HPDE6-E6E7 (cell line): Measurements from ENCODE around the gene UBASH3A.
A peak's percentile ranks its signal among the peaks of the same experiment; 100 is the strongest.

Source experiments
- DNase-seq: peaks from one replicate; pipeline ENCODE4 v3.0.0; 2011; ENCODE audit warnings: missing footprints; ENCODE audit errors: extremely low spot score

Gene UBASH3A

GRCh38 chr21:42411197-42411869 is 7.6 kb downstream of the UBASH3A start:
- no peak for DNase-seq

DNA sequence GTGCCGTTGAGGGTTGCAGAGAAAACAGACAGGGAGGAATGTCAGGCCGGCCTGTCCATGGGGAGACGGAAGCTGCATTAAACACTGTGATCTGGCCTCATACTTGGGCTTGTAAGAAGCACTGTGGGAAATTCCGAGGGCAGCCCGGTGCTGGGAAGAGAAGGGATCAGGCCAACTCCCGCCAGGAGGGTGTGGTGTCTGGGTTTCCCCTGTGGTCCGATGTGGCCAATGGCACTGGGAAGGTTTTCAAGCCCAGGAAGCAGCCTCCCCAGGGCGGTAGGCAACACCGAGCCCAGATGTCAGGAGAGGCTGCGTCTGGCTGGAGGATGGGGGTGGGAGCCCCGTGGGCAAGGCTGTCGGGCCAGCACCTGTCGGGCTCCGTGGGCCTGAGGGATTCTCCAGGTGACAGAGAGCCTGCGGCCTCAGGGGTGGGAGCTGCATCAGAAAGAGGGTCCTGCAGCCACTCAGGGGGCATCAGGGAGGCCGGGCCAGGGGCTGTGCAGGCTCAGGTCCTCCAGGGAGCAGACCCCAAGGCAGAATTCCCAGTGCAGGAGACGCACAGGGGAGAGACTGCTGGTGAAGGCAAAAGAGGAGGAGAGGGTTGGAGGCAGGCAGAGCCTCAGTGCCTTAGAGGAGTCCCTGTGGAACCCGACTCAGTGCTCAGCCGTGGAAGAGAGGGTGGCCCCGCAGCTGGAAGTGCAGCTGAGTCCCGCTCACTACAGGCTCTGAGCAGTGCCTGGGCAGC is 8.4 kb downstream of the UBASH3A start:
- DNase-seq, result no peak

GRCh38 chr21:42412636-42412933 is 8.9 kb downstream of the UBASH3A start:
- no peak for DNase-seq

DNA sequence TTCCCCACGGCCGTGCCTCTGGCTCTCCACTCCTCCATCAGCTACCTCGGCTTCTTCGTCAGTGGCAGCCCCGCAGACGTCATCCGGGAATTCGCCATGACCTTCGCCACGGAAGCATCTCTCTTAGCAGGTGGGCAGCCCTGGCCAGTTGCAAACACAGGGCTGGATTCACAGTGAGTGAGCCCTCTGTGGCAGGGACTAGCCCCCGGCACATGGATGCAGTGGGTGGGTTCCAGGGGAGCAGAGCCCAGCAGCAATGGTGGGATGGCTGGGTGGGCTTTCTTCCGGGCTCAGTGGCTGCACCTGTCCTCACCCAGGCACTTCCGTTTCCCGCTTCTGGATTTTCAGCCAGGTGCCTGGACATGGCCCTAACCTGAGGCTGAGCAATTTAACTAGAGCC is 9.4 kb downstream of the UBASH3A start:
- no peak for DNase-seq

GRCh38 chr21:42413500-42413899 is 9.8 kb downstream of the UBASH3A start:
- DNase-seq, result no peak

DNA sequence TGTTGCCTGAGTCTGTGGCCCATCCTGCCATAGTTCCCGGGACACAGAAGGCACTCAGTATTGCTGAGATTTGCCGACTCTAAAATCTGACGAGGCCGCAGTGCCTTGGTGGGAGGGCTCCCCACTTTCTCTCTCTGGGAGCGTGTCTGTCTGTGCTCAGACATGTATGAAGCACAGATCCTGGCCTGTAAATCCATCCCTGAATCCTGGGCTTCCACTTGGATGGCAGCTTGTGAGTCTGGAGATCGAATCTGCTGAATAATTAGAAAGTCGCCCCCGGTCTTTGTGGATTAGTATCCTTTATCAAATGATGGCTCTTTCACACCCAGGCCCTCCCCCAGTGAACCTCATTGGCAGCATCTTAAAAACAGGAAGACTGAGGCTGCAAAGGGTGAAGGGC is 10.4 kb downstream of the UBASH3A start:
- DNase-seq, result no peak

DNA sequence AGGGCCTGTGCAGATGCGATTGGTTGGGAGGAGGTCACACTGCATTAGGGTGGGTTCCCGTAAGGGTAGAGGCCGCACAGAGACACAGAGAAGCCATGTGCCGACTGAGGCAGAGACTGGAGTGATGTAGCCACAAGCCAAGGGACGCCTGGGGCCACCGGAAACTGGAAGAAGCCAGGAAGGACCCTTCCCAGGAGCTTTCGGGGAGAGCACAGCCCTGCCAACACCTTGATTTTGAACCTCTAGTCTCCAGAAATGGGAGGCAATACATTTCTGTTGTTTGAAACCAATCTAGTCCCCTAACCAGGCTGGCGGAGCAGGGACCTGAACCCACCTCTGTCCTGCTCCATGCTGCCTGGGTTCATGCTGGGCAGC is 10.8 kb downstream of the UBASH3A start:
- DNase-seq, result no peak

- DNase-seq, result peak; percentile 91
These were observed 11.4 kb downstream of the UBASH3A start for GRCh38 chr21:42414928-42415769.

DNA sequence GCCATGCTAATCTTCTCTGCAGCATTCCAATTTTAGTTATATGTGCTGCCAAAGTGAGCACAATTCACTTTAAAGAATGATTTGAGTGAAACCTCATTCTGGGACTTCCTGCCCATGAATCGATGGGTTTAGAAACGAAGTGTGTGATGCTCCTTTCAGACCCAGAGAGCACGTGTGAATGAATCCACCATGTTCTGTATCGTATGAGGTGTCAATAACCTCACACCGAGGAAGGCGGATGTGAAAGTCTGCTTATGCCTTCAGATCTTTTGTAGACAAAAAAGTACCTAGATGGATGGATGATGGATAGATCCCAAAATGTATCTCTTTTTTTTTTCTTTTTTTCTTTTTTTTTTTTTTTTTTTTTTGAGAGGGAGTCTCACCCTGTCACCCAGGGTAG is 13.8 kb downstream of the UBASH3A start:
- no peak for DNase-seq

- DNase-seq, result no peak
These were observed 15.2 kb downstream of the UBASH3A start for GRCh38 chr21:42418886-42419285.

- no peak for DNase-seq
These were observed 16.1 kb downstream of the UBASH3A start for GRCh38 chr21:42419845-42420244.

GRCh38 chr21:42421018-42421793 is 17.5 kb downstream of the UBASH3A start:
- DNase-seq, result no peak

GRCh38 chr21:42423197-42423675 is 19.5 kb downstream of the UBASH3A start:
- DNase-seq, result no peak

- no peak for DNase-seq
These were observed 20.0 kb downstream of the UBASH3A start for GRCh38 chr21:42423685-42424084.

- DNase-seq, result no peak
These were observed 21.3 kb downstream of the UBASH3A start for GRCh38 chr21:42424914-42425541.

GRCh38 chr21:42425591-42425990 is 21.9 kb downstream of the UBASH3A start:
- DNase-seq, result no peak

- DNase-seq, result no peak
These were observed 22.7 kb downstream of the UBASH3A start for GRCh38 chr21:42426424-42426823.

- no peak for DNase-seq
These were observed 23.3 kb downstream of the UBASH3A start for GRCh38 chr21:42426876-42427480.

DNA sequence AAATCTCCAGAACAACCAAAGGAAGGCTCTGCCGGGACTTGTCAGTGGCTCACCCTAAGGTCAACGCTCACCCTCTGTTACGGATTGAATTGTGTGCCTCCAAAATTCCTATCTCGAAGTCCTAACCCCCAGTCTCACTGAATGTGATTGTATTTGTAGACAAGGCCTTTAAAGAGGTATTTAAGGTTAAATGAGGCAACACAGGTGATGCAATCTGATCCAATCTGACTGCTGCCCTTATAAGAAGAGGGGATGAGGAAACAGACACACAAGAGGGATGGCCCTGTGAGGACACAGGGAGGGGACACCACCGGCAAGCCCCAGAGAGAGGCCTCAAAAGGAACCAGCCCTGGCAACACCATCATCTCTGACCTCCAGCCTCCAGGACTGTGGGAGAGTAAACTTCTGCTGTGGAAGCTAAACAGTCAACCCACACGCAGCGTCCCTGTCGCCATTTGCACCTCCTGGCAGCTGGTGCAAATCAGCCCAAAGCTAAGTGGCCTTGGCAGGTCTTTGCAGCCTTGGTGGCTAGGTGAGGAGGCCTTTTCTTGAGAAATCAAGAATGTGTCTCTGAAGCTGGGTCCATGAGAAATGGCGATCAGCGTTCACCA is 24.2 kb downstream of the UBASH3A start:
- no peak for DNase-seq

DNA sequence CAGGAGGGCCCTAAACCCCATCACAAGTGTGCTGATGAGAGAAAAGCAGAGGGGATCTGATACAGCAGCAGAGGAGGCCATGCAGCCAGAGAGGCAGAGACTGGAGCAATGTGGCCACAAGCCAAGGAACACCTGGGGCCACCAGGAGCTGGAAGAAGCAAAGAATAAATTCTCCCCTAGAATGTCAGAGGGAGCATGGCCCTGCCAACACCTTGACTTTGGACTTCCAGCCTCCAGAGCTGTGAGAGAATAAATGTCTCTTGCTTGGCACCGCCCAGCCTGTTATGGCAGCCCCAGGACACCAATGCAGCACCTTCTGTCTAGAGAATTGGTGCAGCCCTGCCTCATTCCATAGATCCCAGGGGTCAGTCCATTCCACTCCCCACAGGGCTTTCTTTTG is 25.3 kb downstream of the UBASH3A start:
- no peak for DNase-seq

DNA sequence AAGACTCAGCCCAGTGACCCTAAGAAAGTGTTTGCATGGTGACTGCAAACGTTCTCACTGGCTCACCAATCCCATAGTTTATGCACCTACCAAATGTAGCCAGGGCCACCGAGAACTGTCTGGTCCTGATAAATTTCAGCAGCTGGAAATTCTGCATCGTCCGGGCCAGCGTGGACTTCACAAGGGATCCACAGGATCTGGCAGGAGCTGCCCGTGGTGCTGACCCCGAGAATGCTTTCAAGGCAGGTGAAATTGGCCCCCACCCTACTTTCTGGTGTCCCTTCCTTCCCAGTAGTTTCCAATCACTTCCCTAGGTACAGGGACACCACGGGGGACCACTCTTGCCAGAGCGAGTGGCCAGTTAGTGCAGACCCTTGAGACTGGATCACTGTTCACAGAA is 26.2 kb downstream of the UBASH3A start:
- no peak for DNase-seq
